Posterior cingulate gyrus (tissue), 11 donors: ENCODE measurements around the gene ISYNA1.
A peak's percentile ranks its signal among the peaks of the same experiment; 100 is the strongest.

ENCODE experiments used
- DNase-seq, 10 donors: peaks; one replicate each; pipeline versions ENCODE4 v3.0.0 to v3.0.0-alpha.2; 2020 to 2021; ENCODE audit warnings: mixed read lengths in 3 of 10
- intact Hi-C: fragments of 100-400 bp; cut with DNase I; formaldehyde crosslinking; loops from one replicate; pipeline ENCODE4 v1.15.1; 2023

Gene ISYNA1

GRCh38 chr19:18434411-18435175 is 3.3 kb downstream of the ISYNA1 start:
- DNase-seq: no peak
- intact Hi-C loops: no loop called here

- intact Hi-C loops: no loop called here
- DNase-seq: no peak
Observed at GRCh38 chr19:18433735-18434398, 4.1 kb downstream of the ISYNA1 start.

GRCh38 chr19:18433015-18433691 is 4.8 kb downstream of the ISYNA1 start:
- intact Hi-C loops: no loop called here
- DNase-seq: peak in 1 of 10 donors; percentile 80

- intact Hi-C loops: no loop called here
- DNase-seq: no peak
Observed at GRCh38 chr19:18432275-18433014, 5.5 kb downstream of the ISYNA1 start.

- intact Hi-C loops: no loop called here
- DNase-seq: no peak
Observed at GRCh38 chr19:18431351-18432197, 6.4 kb downstream of the ISYNA1 start.

GRCh38 chr19:18430417-18431144 is 7.4 kb downstream of the ISYNA1 start:
- intact Hi-C loops: no loop called here
- no peak for DNase-seq

- intact Hi-C loops: no loop called here
- DNase-seq: no peak
Observed at GRCh38 chr19:18429717-18430416, 8.1 kb downstream of the ISYNA1 start.

GRCh38 chr19:18428787-18429674 is 8.9 kb downstream of the ISYNA1 start:
- intact Hi-C loops: no loop called here
- DNase-seq: peak; percentile 53 to 96 (median 80)

GRCh38 chr19:18428173-18428786 is 9.7 kb downstream of the ISYNA1 start:
- intact Hi-C loops: no loop called here
- no peak for DNase-seq

- DNase-seq: no peak
- intact Hi-C loops: no loop called here
Observed at GRCh38 chr19:18427743-18428113, 10.2 kb downstream of the ISYNA1 start.

GRCh38 chr19:18427080-18427742 is 10.7 kb downstream of the ISYNA1 start:
- no peak for DNase-seq
- intact Hi-C loops: no loop called here

GRCh38 chr19:18426416-18426767 is 11.5 kb downstream of the ISYNA1 start:
- no peak for DNase-seq
- intact Hi-C loops: no loop called here

GRCh38 chr19:18425515-18426415 is 12.2 kb downstream of the ISYNA1 start:
- DNase-seq: peak in 8 of 10 donors; percentile 57 to 96 (median 74)
- intact Hi-C loops: no loop called here

- DNase-seq: no peak
- intact Hi-C loops: no loop called here
Observed at GRCh38 chr19:18424890-18425514, 12.9 kb downstream of the ISYNA1 start.

GRCh38 chr19:18424122-18424889 is 13.6 kb downstream of the ISYNA1 start:
- no peak for DNase-seq
- intact Hi-C loops: no loop called here
